HCT116 (cell line): ENCODE measurements around the gene ATG4D. TPM values are rescaled to one million over a fixed set of nuclear protein-coding genes. Genes with fewer than 3 reads are reported as not detected.

ENCODE experiments used
- ATAC-seq: fragments of 200-7000 bp; cut with Tn5 transposase; 2 replicates; pipeline ENCODE4 v1.9.1; 2020; ENCODE audit warnings: mild to moderate bottlenecking, moderate library complexity
- BruUV-seq: library from RNA; stranded (reverse); fragments of 400-500 nt; replicated peaks from 2 replicates; lab custom pipeline; 2021; lab: Mats Ljungman, UMichigan
- CTCF ChIA-PET: fragments of 300-600 bp; sonication (Branson Sonifier 250); formaldehyde crosslinking; loops from one replicate; lab custom pipeline; 2021; ENCODE audit warnings: antibody characterized with exemption; lab: Charles Lee
- POLR2A ChIA-PET: fragments of 300-600, 350-600 bp; sonication (Branson Sonifier 250); formaldehyde crosslinking; loops from one replicate; lab custom pipeline; 2021; ENCODE audit warnings: antibody characterized with exemption; lab: Charles Lee
- RAD21 ChIA-PET, 2 experiments: fragments of 300-600 bp; sonication (Branson Sonifier 250); formaldehyde crosslinking; loops; one replicate each; lab custom pipeline; 2023; ENCODE audit warnings: low total read pairs in 2 of 2; ENCODE audit not compliant: uncharacterized antibody in 2 of 2, unreplicated experiment in 2 of 2, low non-redundant PET in 1 of 2; lab: Charles Lee
- DNase-seq: peaks from one replicate; pipeline ENCODE4 v3.0.0-alpha.2; 2010; ENCODE audit warnings: low read depth, low spot score
- H2AFZ ChIP-seq: fragments of 200-600 bp; shearing (Covaris generic), sonication (generic); 2 replicates; pipeline ENCODE4 v1.6.1; 2017; ENCODE audit warnings: low read depth, mixed run types, mixed read lengths, antibody characterized with exemption, low read length; ENCODE audit not compliant: poor library complexity, severe bottlenecking
- H3K27ac ChIP-seq: 2 replicates; pipeline ENCODE4 v1.5.1; 2012; ENCODE audit warnings: low read depth, low read length
- H3K27me3 ChIP-seq: fragments of 200-600 bp; sonication (generic); 2 replicates; pipeline ENCODE4 v1.6.1; 2016; ENCODE audit warnings: mixed run types, low read length, mixed read lengths; ENCODE audit not compliant: insufficient read depth
- H3K36me3 ChIP-seq, 2 experiments: fragments of 200-500 bp in 1 of 2; fragments of 200-600 bp in 1 of 2; sonication (Bioruptor generic) in 1 of 2; sonication (generic) in 1 of 2; 2 replicates each; pipeline versions ENCODE4 v1.5.1 to v1.6.1; 2014 to 2016; ENCODE audit warnings: low read length in 2 of 2, inconsistent platforms in 1 of 2, mixed read lengths in 1 of 2, mixed run types in 1 of 2; ENCODE audit not compliant: insufficient read depth in 2 of 2, control insufficient read depth in 1 of 2
- H3K4me1 ChIP-seq, 2 experiments: fragments of 200-600 bp in 1 of 2; sonication (generic) in 1 of 2; 2 replicates each; pipeline versions ENCODE4 v1.5.1 to v1.6.1; 2012 to 2017; ENCODE audit warnings: low read length in 2 of 2, inconsistent platforms in 1 of 2, mild to moderate bottlenecking in 1 of 2, mixed read lengths in 1 of 2, mixed run types in 1 of 2, moderate library complexity in 1 of 2; ENCODE audit not compliant: insufficient read depth in 2 of 2, control insufficient read depth in 1 of 2
- H3K4me2 ChIP-seq: fragments of 200-600 bp; sonication (generic); 2 replicates; pipeline ENCODE4 v1.6.1; 2017; ENCODE audit warnings: mixed run types, low read length, mixed read lengths
- H3K4me3 ChIP-seq, 2 experiments: fragments of 200-600 bp in 1 of 2; sonication (generic) in 1 of 2; replicated peaks in 1 of 2; 2 replicates each; pipeline ENCODE4 v1.5.1; 2011 to 2016; ENCODE audit warnings: low read length in 2 of 2, control low read depth in 1 of 2, low read depth in 1 of 2, mild to moderate bottlenecking in 1 of 2, mixed read lengths in 1 of 2, mixed run types in 1 of 2
- H3K79me2 ChIP-seq: fragments of 200-600 bp; sonication (generic); 2 replicates; pipeline ENCODE4 v1.6.1; 2017; ENCODE audit warnings: mild to moderate bottlenecking, mixed run types, low read length, moderate library complexity, mixed read lengths; ENCODE audit not compliant: insufficient read depth
- H3K9ac ChIP-seq: fragments of 200-600 bp; sonication (generic); 2 replicates; pipeline ENCODE4 v1.6.1; 2016; ENCODE audit warnings: low read length, mixed read lengths
- H3K9me2 ChIP-seq: fragments of 200-600 bp; sonication (generic), shearing (Covaris generic); 2 replicates; pipeline ENCODE4 v1.6.1; 2017; ENCODE audit warnings: mixed run types, mild to moderate bottlenecking, moderate library complexity; ENCODE audit not compliant: insufficient read depth
- H3K9me3 ChIP-seq, 2 experiments: fragments of 200-500 bp in 1 of 2; fragments of 200-600 bp in 1 of 2; sonication (Bioruptor generic) in 1 of 2; sonication (generic) in 1 of 2; 2 replicates each; pipeline ENCODE4 v1.6.1; 2014 to 2017; ENCODE audit warnings: low read length in 2 of 2, mixed read lengths in 2 of 2, inconsistent platforms in 1 of 2, low read depth in 1 of 2, mild to moderate bottlenecking in 1 of 2, mixed run types in 1 of 2, moderate library complexity in 1 of 2; ENCODE audit not compliant: control insufficient read depth in 1 of 2, insufficient read depth in 1 of 2
- H4K20me1 ChIP-seq: fragments of 200-600 bp; sonication (generic), shearing (Covaris generic); 2 replicates; pipeline ENCODE4 v1.6.1; 2017; ENCODE audit warnings: mixed run types, mild to moderate bottlenecking, moderate library complexity; ENCODE audit not compliant: insufficient read depth
- CBX3 ChIP-seq: IDR thresholded peaks from 2 replicates; pipeline ENCODE4 v1.6.1; 2012; ENCODE audit warnings: low read depth
- CEBPB ChIP-seq: IDR thresholded peaks from 2 replicates; pipeline ENCODE4 v1.6.1; 2012; ENCODE audit warnings: low read depth
- EGR1 ChIP-seq: IDR thresholded peaks from 2 replicates; pipeline ENCODE4 v1.6.1; 2012; ENCODE audit warnings: low read depth
- POLR2A ChIP-seq: IDR thresholded peaks from 2 replicates; pipeline ENCODE4 v1.7.0; 2011; ENCODE audit warnings: borderline replicate concordance; ENCODE audit not compliant: insufficient read depth, insufficient read length; ENCODE audit errors: extremely low read depth
- SP1 ChIP-seq: IDR thresholded peaks from 2 replicates; pipeline ENCODE4 v1.6.1; 2012; ENCODE audit warnings: low read depth
- SRF ChIP-seq: IDR thresholded peaks from 2 replicates; pipeline ENCODE4 v1.6.1; 2012; ENCODE audit warnings: low read depth
- YY1 ChIP-seq: IDR thresholded peaks from 2 replicates; pipeline ENCODE4 v1.6.1; 2011; ENCODE audit warnings: low read length, low read depth, moderate library complexity, mild to moderate bottlenecking; ENCODE audit not compliant: insufficient replicate concordance; ENCODE audit errors: extremely low read depth
- intact Hi-C: fragments of 100-400 bp; cut with micrococcal nuclease; formaldehyde crosslinking; loops from 2 replicates; pipeline ENCODE4 v1.10.0; 2022
- total RNA-seq: library from RNA; stranded (reverse); gene quantifications from one replicate; pipeline ENCODE4 v1.2.1, GENCODE V29; 2021; ENCODE audit not compliant: unreplicated experiment
- TF ChIP-seq, protein P1 (sequence below): IDR thresholded peaks from 2 replicates; pipeline ENCODE4 v1.6.1; 2012

ATG4D gene
- total RNA-seq, 1 experiment from 2014 or later: 45.4 TPM

DNA sequence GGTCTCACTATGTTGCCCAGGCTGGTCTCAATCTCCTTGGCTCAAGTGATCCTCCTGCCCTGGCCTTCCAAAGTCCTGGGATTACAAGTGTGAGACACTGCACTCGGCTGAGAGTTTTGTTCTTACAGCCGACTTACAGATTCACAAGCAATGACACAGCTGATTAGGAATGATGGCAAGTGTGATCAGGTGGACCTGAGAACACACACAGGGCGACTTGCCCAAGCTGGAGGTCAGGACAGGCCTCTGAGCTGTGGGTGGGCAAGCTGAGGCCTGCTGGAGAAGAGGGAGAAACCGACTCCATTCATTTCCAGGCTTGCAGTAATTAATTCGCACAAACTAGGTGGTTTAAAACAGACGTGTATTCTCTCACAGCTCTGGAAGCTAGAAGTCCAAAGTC, 8.1 kb upstream of the ATG4D start:
- CTCF ChIA-PET: interaction anchor here (0.9 kb wide), 1 partner anchor 8 kb away, joined by 5 read pairs; no protein-coding TSS in a partner anchor
- no TSS peak for BruUV-seq
- no peak overlapping the region for H3K4me3 ChIP-seq

DNA sequence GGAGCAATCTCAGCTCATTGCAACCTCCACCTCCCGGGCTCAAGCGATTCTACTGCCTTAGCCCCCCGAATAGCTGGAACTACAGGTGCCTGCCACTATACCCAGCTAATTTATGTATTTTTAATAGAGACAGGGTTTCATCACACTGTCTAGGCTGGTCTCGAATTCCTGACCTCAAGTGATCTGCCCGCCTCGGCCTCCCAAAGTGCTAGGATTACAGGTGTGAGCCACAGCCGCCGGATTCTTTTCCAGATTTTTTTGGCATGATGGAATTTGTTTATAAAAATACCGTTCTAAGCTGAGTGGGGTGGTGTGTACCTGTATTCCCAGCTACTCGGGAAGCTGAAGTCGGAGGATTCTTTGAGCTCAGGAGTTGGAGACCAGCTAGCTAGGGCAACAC, 6.0 kb upstream of the ATG4D start:
- CTCF ChIA-PET: no interaction called here
- H3K4me1 ChIP-seq: peaks cover 0 to 6% of the 10 kb centered on the region in 2 experiments; a peak in 2 of 4 replicates
- BruUV-seq: no TSS peak

More for the DNA sequence above, 8.1 kb upstream of the ATG4D start:
- H3K4me1 ChIP-seq: no peaks in the 10 kb centered on the region
- no peak for ATAC-seq
- POLR2A ChIA-PET: no interaction called here
- intact Hi-C loops: no loop called here
- H3K36me3 ChIP-seq: no peaks in the 10 kb centered on the region
- no peak overlapping the region for H3K9ac ChIP-seq
- H3K27ac ChIP-seq: no peak overlapping the region
- no peak overlapping the region for H3K4me2 ChIP-seq
- no peaks in the 10 kb centered on the region for H3K9me2 ChIP-seq
- H3K79me2 ChIP-seq: no peaks in the 10 kb centered on the region
- no peaks in the 10 kb centered on the region for H3K27me3 ChIP-seq
- H3K9me3 ChIP-seq: no peaks in the 10 kb centered on the region; a peak in 1 of 4 replicates
- DNase-seq: no peak
- TF ChIP-seq, protein P1, sequence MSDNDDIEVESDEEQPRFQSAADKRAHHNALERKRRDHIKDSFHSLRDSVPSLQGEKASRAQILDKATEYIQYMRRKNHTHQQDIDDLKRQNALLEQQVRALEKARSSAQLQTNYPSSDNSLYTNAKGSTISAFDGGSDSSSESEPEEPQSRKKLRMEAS: no peak
- TF ChIP-seq SP1: no peak
- RAD21 ChIA-PET: interaction anchor here in 1 of 2 experiments (0.6 kb wide), 1 partner anchor 103 kb away, joined by 3 read pairs; no protein-coding TSS in a partner anchor
- no peak overlapping the region for H2AFZ ChIP-seq
- H4K20me1 ChIP-seq: no peaks in the 10 kb centered on the region

More for the DNA sequence above, 6.0 kb upstream of the ATG4D start:
- Histone ChIP-seq H3K9me3 (no peaks in the 10 kb centered on the region; a peak in 1 of 4 replicates), H3K4me3 (no peak overlapping the region), H3K27me3 (no peaks in the 10 kb centered on the region), H4K20me1 (no peaks in the 10 kb centered on the region), H2AFZ (no peak overlapping the region), H3K9ac (no peak overlapping the region), H3K79me2 (no peaks in the 10 kb centered on the region), H3K4me2 (no peak overlapping the region), H3K36me3 (no peaks in the 10 kb centered on the region), H3K27ac (no peak overlapping the region), H3K9me2 (no peaks in the 10 kb centered on the region)
- intact Hi-C loops: no loop called here
- no peak for ATAC-seq
- ChIA-PET POLR2A (no interaction called here), RAD21 (no interaction called here)
- no peak for DNase-seq
- TF ChIP-seq EGR1 (no peak), POLR2A (no peak), CBX3 (no peak), CEBPB (no peak), SP1 (no peak), YY1 (no peak), SRF (no peak)
